ENCODE measurements around the gene PEX10.

PEX10 gene

GRCh38 chr1:2425892-2426291 is 13.5 kb upstream of the PEX10 start:
- Histone ChIP-seq H3K27me3 (replicated peaks; ENCODE audit: insufficient read depth, low read length) (peaks cover 96% of the 10 kb centered on the region), H3K9me2 (replicated peaks; ENCODE audit: insufficient read depth, low read length) (no peaks in the 10 kb centered on the region), H3K9ac (ENCODE audit: low read length) (no peak overlapping the region), H3K9me3 (replicated peaks; ENCODE audit: insufficient read depth, low read length) (no peaks in the 10 kb centered on the region), H3K36me3 (replicated peaks; ENCODE audit: insufficient read depth, low read length) (no peaks in the 10 kb centered on the region), H3K79me2 (ENCODE audit: low read length) (no peaks in the 10 kb centered on the region), H2AFZ (ENCODE audit: low read length) (no peak overlapping the region), H3K4me3 (ENCODE audit: low read length) (no peak overlapping the region), H3K4me2 (ENCODE audit: low read depth, low read length) (no peak overlapping the region), H4K20me1 (ENCODE audit: insufficient read depth, low read length) (no peaks in the 10 kb centered on the region), H3K4me1 (ENCODE audit: low read length) (no peaks in the 10 kb centered on the region), H3F3A (ENCODE audit: insufficient read depth, low read length) (no peaks in the 10 kb centered on the region), H3K27ac (ENCODE audit: low read length) (no peak overlapping the region)
- no peak for TF ChIP-seq EZH2phosphoT487 (IDR thresholded peaks at IDR 0.05; ENCODE audit: low read length)
- TF ChIP-seq EZH2 (optimal IDR thresholded peaks at IDR 0.05; ENCODE audit: low read depth, low read length), result no peak
- TF ChIP-seq CTCF (IDR thresholded peaks at IDR 0.05; ENCODE audit: low read length), result no peak
- no peak for DNase-seq

- H3K36me3 ChIP-seq (replicated peaks; ENCODE audit: insufficient read depth, low read length), result no peaks in the 10 kb centered on the region
- no peak for TF ChIP-seq CTCF (IDR thresholded peaks at IDR 0.05; ENCODE audit: low read length)
- no peak for TF ChIP-seq EZH2phosphoT487 (IDR thresholded peaks at IDR 0.05; ENCODE audit: low read length)
- no peak for TF ChIP-seq EZH2 (optimal IDR thresholded peaks at IDR 0.05; ENCODE audit: low read depth, low read length)
- H3K27me3 ChIP-seq (replicated peaks; ENCODE audit: insufficient read depth, low read length), result peaks cover 96% of the 10 kb centered on the region
These were observed 10.2 kb upstream of the PEX10 start for GRCh38 chr1:2422523-2422922.

GRCh38 chr1:2419416-2419815 is 7.1 kb upstream of the PEX10 start:
- H3K36me3 ChIP-seq (replicated peaks; ENCODE audit: insufficient read depth, low read length), result no peaks in the 10 kb centered on the region
- H3K4me1 ChIP-seq (ENCODE audit: low read length), result peaks cover 16% of the 10 kb centered on the region
- no peaks in the 10 kb centered on the region for H4K20me1 ChIP-seq (ENCODE audit: insufficient read depth, low read length)
- H3K9ac ChIP-seq (ENCODE audit: low read length), result no peak overlapping the region
- H3K4me3 ChIP-seq (ENCODE audit: low read length), result no peak overlapping the region
- peaks cover 75% of the 10 kb centered on the region for H3K27me3 ChIP-seq (replicated peaks; ENCODE audit: insufficient read depth, low read length)
- no peaks in the 10 kb centered on the region for H3K79me2 ChIP-seq (ENCODE audit: low read length)
- no peak overlapping the region for H3K4me2 ChIP-seq (ENCODE audit: low read depth, low read length)
- H3K9me2 ChIP-seq (replicated peaks; ENCODE audit: insufficient read depth, low read length), result no peaks in the 10 kb centered on the region
- H3K9me3 ChIP-seq (replicated peaks; ENCODE audit: insufficient read depth, low read length), result no peaks in the 10 kb centered on the region
- H3F3A ChIP-seq (ENCODE audit: insufficient read depth, low read length), result no peaks in the 10 kb centered on the region
- H2AFZ ChIP-seq (ENCODE audit: low read length), result no peak overlapping the region
- no peak for DNase-seq
- no peak overlapping the region for H3K27ac ChIP-seq (ENCODE audit: low read length)
- no peak for TF ChIP-seq CTCF (IDR thresholded peaks at IDR 0.05; ENCODE audit: low read length)
- TF ChIP-seq EZH2 (optimal IDR thresholded peaks at IDR 0.05; ENCODE audit: low read depth, low read length), result no peak
- no peak for TF ChIP-seq EZH2phosphoT487 (IDR thresholded peaks at IDR 0.05; ENCODE audit: low read length)

More at GRCh38 chr1:2422523-2422922, 10.2 kb upstream of the PEX10 start:
- Histone ChIP-seq H3F3A (ENCODE audit: insufficient read depth, low read length) (no peaks in the 10 kb centered on the region), H3K4me2 (ENCODE audit: low read depth, low read length) (no peak overlapping the region), H3K27ac (ENCODE audit: low read length) (no peak overlapping the region), H2AFZ (ENCODE audit: low read length) (no peak overlapping the region), H3K4me3 (ENCODE audit: low read length) (no peak overlapping the region), H3K4me1 (ENCODE audit: low read length) (no peaks in the 10 kb centered on the region), H3K9me3 (replicated peaks; ENCODE audit: insufficient read depth, low read length) (no peaks in the 10 kb centered on the region), H3K79me2 (ENCODE audit: low read length) (no peaks in the 10 kb centered on the region), H3K9me2 (replicated peaks; ENCODE audit: insufficient read depth, low read length) (no peaks in the 10 kb centered on the region), H4K20me1 (ENCODE audit: insufficient read depth, low read length) (no peaks in the 10 kb centered on the region), H3K9ac (ENCODE audit: low read length) (no peak overlapping the region)
- DNase-seq, result no peak
